ENCODE data around the gene ATP8B4.

DNA sequence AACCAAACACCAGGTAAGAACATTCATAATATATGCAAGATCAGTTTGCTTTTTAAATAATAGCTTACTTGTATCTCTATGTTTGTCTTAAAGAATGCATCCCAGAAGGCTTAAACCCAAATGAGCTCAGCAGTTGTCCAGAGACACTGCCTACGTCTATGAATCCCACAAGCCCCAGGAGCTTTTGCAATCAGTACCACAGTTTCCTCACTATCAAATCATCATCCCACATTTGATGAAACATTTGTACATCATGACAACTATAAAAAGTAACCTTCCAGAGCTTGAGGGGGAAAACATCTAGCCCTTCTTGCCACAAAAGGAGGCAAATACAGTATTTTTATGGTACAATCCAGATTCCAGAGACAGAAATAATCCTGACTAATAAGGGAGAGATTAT, 63.7 kb downstream of the ATP8B4 start:
- no peak for TF ChIP-seq ZNF384 (IDR thresholded peaks at IDR 0.05)
- TF ChIP-seq LEF1 (IDR thresholded peaks at IDR 0.05; ENCODE audit: borderline replicate concordance) = no peak
- no peak for TF ChIP-seq SUZ12 (IDR thresholded peaks at IDR 0.05)
- no peak for TF ChIP-seq ELF4 (IDR thresholded peaks at IDR 0.05)
- TF ChIP-seq FOXM1 (IDR thresholded peaks at IDR 0.05; ENCODE audit: borderline replicate concordance) = no peak
- no peak for TF ChIP-seq CTBP1 (IDR thresholded peaks at IDR 0.05; ENCODE audit: borderline replicate concordance)
- no peak for TF ChIP-seq FOXK2 (IDR thresholded peaks at IDR 0.05)

Data from HEK293T (cell line).